H1 (cell line): Measurements from ENCODE around the gene C20orf144. TPM values are rescaled to one million over a fixed set of nuclear protein-coding genes. Genes with fewer than 3 reads are reported as not detected.

Experiments used
- CTCF ChIA-PET: fragments of 300-600 bp; sonication (Branson Sonifier 250); formaldehyde crosslinking; loops from one replicate; lab custom pipeline; 2021; ENCODE audit not compliant: partially characterized antibody; lab: Charles Lee
- POLR2A ChIA-PET: fragments of 300-600 bp; sonication (Branson Sonifier 250); formaldehyde crosslinking; loops from one replicate; lab custom pipeline; 2021; ENCODE audit warnings: inconsistent platforms; ENCODE audit not compliant: partially characterized antibody; lab: Charles Lee
- DNase-seq, 2 experiments: peaks; one replicate each; pipeline versions ENCODE4 v3.0.0 to v3.0.0-alpha.2; 2010 to 2022; ENCODE audit warnings: low spot score in 2 of 2, low read depth in 1 of 2, mixed read lengths in 1 of 2
- FAIRE-seq: peaks from 2 replicates; lab custom pipeline; 2011; peaks lifted over from hg19 to GRCh38; lab: Jason Lieb, UNC
- H2AFZ ChIP-seq: 2 replicates; pipeline ENCODE4 v1.8.1; 2012; ENCODE audit warnings: low read length, inconsistent platforms
- H2AK5ac ChIP-seq: 2 replicates; pipeline ENCODE4 v1.6.1; 2013; ENCODE audit warnings: low read depth, low read length
- H2BK120ac ChIP-seq: replicated peaks from 2 replicates; pipeline ENCODE3; 2013; ENCODE audit warnings: low read depth, low read length, inconsistent platforms
- H2BK12ac ChIP-seq: 2 replicates; pipeline ENCODE4 v1.6.1; 2013; ENCODE audit warnings: low read depth, low read length
- H2BK15ac ChIP-seq: 2 replicates; pipeline ENCODE4 v1.6.1; 2013; ENCODE audit warnings: low read length
- H2BK20ac ChIP-seq: 2 replicates; pipeline ENCODE4 v1.6.1; 2013; ENCODE audit warnings: low read length
- H2BK5ac ChIP-seq: 2 replicates; pipeline ENCODE4 v1.6.1; 2013; ENCODE audit warnings: low read depth, low read length
- H3K14ac ChIP-seq: 2 replicates; pipeline ENCODE4 v1.6.1; 2013; ENCODE audit warnings: inconsistent platforms; ENCODE audit not compliant: insufficient read length
- H3K18ac ChIP-seq: 2 replicates; pipeline ENCODE4 v1.6.1; 2013; ENCODE audit warnings: low read length; ENCODE audit errors: extremely low read depth
- H3K23ac ChIP-seq: 2 replicates; pipeline ENCODE4 v1.6.1; 2013; ENCODE audit warnings: inconsistent platforms; ENCODE audit not compliant: insufficient read length
- H3K23me2 ChIP-seq: 2 replicates; pipeline ENCODE4 v1.6.1; 2013; ENCODE audit warnings: low read depth, low read length
- H3K27ac ChIP-seq: 2 replicates; pipeline ENCODE4 v1.6.1; 2011; ENCODE audit warnings: low read depth, low read length, inconsistent platforms
- H3K27me3 ChIP-seq, 4 experiments: replicated peaks in 1 of 4; 1 replicate in 1 of 4; 2 replicates in 3 of 4; pipeline versions ENCODE4 v1.6.1 to v1.8.1; 2011 to 2013; ENCODE audit warnings: low read length in 3 of 4, mild to moderate bottlenecking in 3 of 4, inconsistent platforms in 2 of 4, mixed read lengths in 2 of 4, moderate library complexity in 1 of 4; ENCODE audit not compliant: control insufficient read depth in 3 of 4, insufficient read depth in 3 of 4; ENCODE audit errors: extremely low read depth in 1 of 4
- H3K36me3 ChIP-seq, 4 experiments: 2 replicates each; pipeline versions ENCODE4 v1.6.1 to v1.8.1; 2011 to 2013; ENCODE audit warnings: mild to moderate bottlenecking in 4 of 4, low read length in 3 of 4, moderate library complexity in 2 of 4, control low read depth in 1 of 4, inconsistent platforms in 1 of 4; ENCODE audit not compliant: insufficient read depth in 4 of 4, control insufficient read depth in 2 of 4
- H3K4ac ChIP-seq: replicated peaks from 2 replicates; pipeline ENCODE3; 2013; ENCODE audit warnings: low read length, low read depth, mixed read lengths, inconsistent platforms; ENCODE audit not compliant: insufficient read length
- H3K4me1 ChIP-seq, 4 experiments: replicated peaks in 1 of 4; 1 replicate in 1 of 4; 2 replicates in 3 of 4; pipeline versions ENCODE4 v1.6.1 to v1.8.1; 2011 to 2013; ENCODE audit warnings: low read length in 3 of 4, inconsistent platforms in 2 of 4, mixed read lengths in 1 of 4; ENCODE audit not compliant: insufficient read depth in 4 of 4, control insufficient read depth in 3 of 4
- H3K4me2 ChIP-seq, 2 experiments: 2 replicates each; pipeline versions ENCODE4 v1.6.1 to v1.8.1; 2011 to 2013; ENCODE audit warnings: low read depth in 2 of 2, low read length in 2 of 2, control low read depth in 1 of 2, inconsistent platforms in 1 of 2, mild to moderate bottlenecking in 1 of 2; ENCODE audit not compliant: insufficient read depth in 1 of 2
- H3K4me3 ChIP-seq, 4 experiments: fragments of 200-600, 300-600 bp in 1 of 4; sonication (generic), shearing (Covaris generic), sonication (Bioruptor Twin) in 1 of 4; 2 replicates each; pipeline versions ENCODE4 v1.5.1 to v1.8.1; 2011 to 2016; ENCODE audit warnings: low read length in 4 of 4, low read depth in 3 of 4, control low read depth in 2 of 4, inconsistent platforms in 2 of 4, mild to moderate bottlenecking in 2 of 4, mixed read lengths in 1 of 4, moderate library complexity in 1 of 4; ENCODE audit not compliant: insufficient read depth in 2 of 4; ENCODE audit errors: extremely low read depth in 1 of 4
- H3K56ac ChIP-seq: replicated peaks from 2 replicates; pipeline ENCODE3; 2013; ENCODE audit warnings: low read depth, mild to moderate bottlenecking, mixed read lengths, low read length, inconsistent platforms; ENCODE audit not compliant: insufficient read length
- H3K79me1 ChIP-seq: 2 replicates; pipeline ENCODE4 v1.6.1; 2013; ENCODE audit warnings: low read depth, low read length, control low read depth
- H3K79me2 ChIP-seq, 2 experiments: 2 replicates each; pipeline versions ENCODE4 v1.6.1 to v1.8.1; 2012 to 2013; ENCODE audit warnings: low read length in 2 of 2, mild to moderate bottlenecking in 2 of 2, inconsistent platforms in 1 of 2; ENCODE audit not compliant: insufficient read depth in 2 of 2, control insufficient read depth in 1 of 2
- H3K9ac ChIP-seq, 4 experiments: replicated peaks in 1 of 4; 1 replicate in 1 of 4; 2 replicates in 3 of 4; pipeline versions ENCODE4 v1.6.1 to v1.8.1; 2011 to 2013; ENCODE audit warnings: low read depth in 3 of 4, low read length in 3 of 4, control low read depth in 2 of 4, mild to moderate bottlenecking in 2 of 4, moderate library complexity in 2 of 4, inconsistent platforms in 1 of 4; ENCODE audit errors: extremely low read depth in 1 of 4
- H3K9me3 ChIP-seq, 2 experiments: 2 replicates each; pipeline versions ENCODE4 v1.6.1 to v1.8.1; 2012 to 2013; ENCODE audit warnings: mild to moderate bottlenecking in 2 of 2, moderate library complexity in 2 of 2, control low read depth in 1 of 2, inconsistent platforms in 1 of 2, low read depth in 1 of 2, low read length in 1 of 2, mixed read lengths in 1 of 2; ENCODE audit not compliant: insufficient read depth in 2 of 2
- H4K20me1 ChIP-seq, 2 experiments: replicated peaks in 1 of 2; 2 replicates each; pipeline versions ENCODE3 to v1.8.1; 2011 to 2013; ENCODE audit warnings: inconsistent platforms in 2 of 2, low read length in 2 of 2, mild to moderate bottlenecking in 1 of 2; ENCODE audit not compliant: insufficient read depth in 2 of 2, control insufficient read depth in 1 of 2
- H4K5ac ChIP-seq: 2 replicates; pipeline ENCODE4 v1.6.1; 2013; ENCODE audit warnings: low read length, low read depth, mixed read lengths, inconsistent platforms; ENCODE audit not compliant: insufficient read length
- H4K8ac ChIP-seq: 2 replicates; pipeline ENCODE4 v1.8.0; 2013; ENCODE audit warnings: mild to moderate bottlenecking, moderate library complexity, low read length, inconsistent platforms; ENCODE audit not compliant: insufficient read depth; ENCODE audit errors: extremely low read depth
- H4K91ac ChIP-seq: replicated peaks from 2 replicates; pipeline ENCODE3; 2013; ENCODE audit warnings: low read length, mixed read lengths, inconsistent platforms; ENCODE audit not compliant: insufficient read length
- ATF3 ChIP-seq: IDR thresholded peaks from 2 replicates; pipeline ENCODE4 v1.6.1; 2011; ENCODE audit warnings: low read depth, mild to moderate bottlenecking, low read length; ENCODE audit not compliant: insufficient read depth
- POLR2A ChIP-seq, 2 experiments: IDR thresholded peaks; 1 replicate in 1 of 2; 2 replicates in 1 of 2; pipeline ENCODE4 v1.6.1; 2011; ENCODE audit warnings: low read depth in 2 of 2, low read length in 2 of 2, mild to moderate bottlenecking in 2 of 2; ENCODE audit errors: control extremely low read depth in 1 of 2
- RBBP5 ChIP-seq: IDR thresholded peaks from 2 replicates; pipeline ENCODE4 v1.7.1; 2012; ENCODE audit warnings: low read depth, mild to moderate bottlenecking, inconsistent platforms, low read length, moderate library complexity, borderline replicate concordance
- RNF2 ChIP-seq: fragments of 200-900, 300-1000 bp; sonication (generic); IDR thresholded peaks from 2 replicates; pipeline ENCODE4 v1.7.1; 2016; ENCODE audit warnings: borderline replicate concordance, low read depth, mild to moderate bottlenecking, antibody characterized with exemption, low read length; ENCODE audit not compliant: poor library complexity, severe bottlenecking; ENCODE audit errors: missing control alignments
- SIN3A ChIP-seq, 2 experiments: IDR thresholded peaks in 1 of 2; conservative IDR thresholded peaks in 1 of 2; 2 replicates each; pipeline ENCODE4 v1.6.1; 2011 to 2012; ENCODE audit warnings: low read length in 2 of 2, improper control_type of control experiment in 1 of 2, low read depth in 1 of 2, mild to moderate bottlenecking in 1 of 2
- USF2 ChIP-seq: IDR thresholded peaks from 2 replicates; pipeline ENCODE4 v1.6.1; 2011; ENCODE audit warnings: low read length, improper control_type of control experiment
- WGBS, 2 experiments: shearing (Covaris generic) in 1 of 2; methylation state at CpG; one replicate each; pipeline versions ENCODE4 v1.1.6 to v1.1.7; 2013 to 2015; ENCODE audit warnings: low lambda C conversion rate in 2 of 2, mixed read lengths in 2 of 2, inconsistent platforms in 1 of 2, low coverage in 1 of 2, missing lambda C conversion rate in 1 of 2; ENCODE audit not compliant: insufficient replicate concordance in 2 of 2, insufficient coverage in 1 of 2, insufficient read length in 1 of 2; ENCODE audit errors: extremely low coverage in 1 of 2, missing lambda C conversion rate in 1 of 2; 5-methylcytosine and 5-hydroxymethylcytosine counted together
- polyA plus RNA-seq, 7 experiments: library from polyadenylated mRNA; depleted of rRNA in 3 of 7; stranded (reverse) in 5 of 7; unstranded in 2 of 7; fragments of >200 nt in 5 of 7; fragments of 200-250 nt in 2 of 7; gene quantifications; 1 replicate in 5 of 7; 2 replicates in 1 of 7; 4 replicates in 1 of 7; pipeline versions ENCODE4 v1.2.1 to v1.2.3, GENCODE V29; 2011 to 2013; ENCODE audit warnings: missing spikeins in 2 of 7, mixed read lengths in 2 of 7
- total RNA-seq: library from RNA; stranded (reverse); fragmentation: NEBNext Ultra II Directional; extraction: Animal tissue kit (Norgen Biotek cat#: 25700); gene quantifications from 2 replicates; pipeline ENCODE4 v1.2.1, GENCODE V29; 2021
- TF ChIP-seq, protein P1 (sequence below), 3 experiments: IDR thresholded peaks; 1 replicate in 2 of 3; 2 replicates in 1 of 3; pipeline versions ENCODE4 v1.5.1 to v1.6.1; 2011; ENCODE audit warnings: low read length in 3 of 3, mild to moderate bottlenecking in 3 of 3, inconsistent platforms in 2 of 3, low read depth in 1 of 3, moderate library complexity in 1 of 3; ENCODE audit not compliant: insufficient read depth in 1 of 3; ENCODE audit errors: control extremely low read depth in 1 of 3

Gene C20orf144
- total and polyA plus RNA-seq, 2 of the 8 experiments (the other 6 are each of a cell fraction or from before 2014, with no cell fraction given) = 0.21 to 0.24 TPM

GRCh38 chr20:33655164-33655563 lies 7.0 kb upstream of the C20orf144 start:
- Histone ChIP-seq H3K23ac (no peak overlapping the region), H3K9ac (no peak overlapping the region), H3K14ac (no peak overlapping the region), H2BK15ac (no peak overlapping the region), H3K18ac (no peak overlapping the region), H4K5ac (no peak overlapping the region), H2AFZ (no peak overlapping the region), H3K27ac (no peak overlapping the region), H3K79me2 (no peaks in the 10 kb centered on the region), H3K4me2 (no peak overlapping the region), H2BK20ac (no peak overlapping the region), H3K4me3 (no peak overlapping the region), H3K4ac (no peak overlapping the region), H3K23me2 (no peaks in the 10 kb centered on the region), H2BK5ac (no peak overlapping the region), H3K36me3 (peaks cover 0 to 11% (median 0%) of the 10 kb centered on the region in 4 experiments; a peak in 2 of 8 replicates)
- WGBS, 2 experiments = 87% methylated on average over 4 of the region's 4 CpGs; no CpG with 5 or more reads in 1 of the 2 experiments
- no peak for DNase-seq
- no peak for FAIRE-seq
- CTCF ChIA-PET = interaction anchor here (0.8 to 5.0 kb wide), 6 partner anchors 10 to 198 kb away, joined by 3 to 31 read pairs (median 5); partner anchors contain the start of gene ACTL10
- TF ChIP-seq USF2 (no peak), RBBP5 (no peak), SIN3A (conservative IDR thresholded peaks at IDR 0.05 in 1 of 2, IDR thresholded peaks at IDR 0.05 in 1 of 2; ENCODE audit: low read depth in 1 of 2, low read length in 2 of 2) (no peak), RNF2 (no peak), POLR2A (IDR thresholded peaks at IDR 0.05; ENCODE audit: control extremely low read depth in 1 of 2, low read depth in 2 of 2, low read length in 2 of 2) (no peak), ATF3 (no peak)
- TF ChIP-seq, protein P1, sequence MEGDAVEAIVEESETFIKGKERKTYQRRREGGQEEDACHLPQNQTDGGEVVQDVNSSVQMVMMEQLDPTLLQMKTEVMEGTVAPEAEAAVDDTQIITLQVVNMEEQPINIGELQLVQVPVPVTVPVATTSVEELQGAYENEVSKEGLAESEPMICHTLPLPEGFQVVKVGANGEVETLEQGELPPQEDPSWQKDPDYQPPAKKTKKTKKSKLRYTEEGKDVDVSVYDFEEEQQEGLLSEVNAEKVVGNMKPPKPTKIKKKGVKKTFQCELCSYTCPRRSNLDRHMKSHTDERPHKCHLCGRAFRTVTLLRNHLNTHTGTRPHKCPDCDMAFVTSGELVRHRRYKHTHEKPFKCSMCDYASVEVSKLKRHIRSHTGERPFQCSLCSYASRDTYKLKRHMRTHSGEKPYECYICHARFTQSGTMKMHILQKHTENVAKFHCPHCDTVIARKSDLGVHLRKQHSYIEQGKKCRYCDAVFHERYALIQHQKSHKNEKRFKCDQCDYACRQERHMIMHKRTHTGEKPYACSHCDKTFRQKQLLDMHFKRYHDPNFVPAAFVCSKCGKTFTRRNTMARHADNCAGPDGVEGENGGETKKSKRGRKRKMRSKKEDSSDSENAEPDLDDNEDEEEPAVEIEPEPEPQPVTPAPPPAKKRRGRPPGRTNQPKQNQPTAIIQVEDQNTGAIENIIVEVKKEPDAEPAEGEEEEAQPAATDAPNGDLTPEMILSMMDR (IDR thresholded peaks at IDR 0.05; ENCODE audit: control extremely low read depth in 1 of 3, insufficient read depth in 1 of 3, low read depth in 1 of 3, low read length in 3 of 3) = no peak
- TF ChIP-seq, all 59 proteins: peak for 0
- H4K91ac ChIP-seq = no peak overlapping the region
- H2BK12ac ChIP-seq = no peak overlapping the region
- H3K56ac ChIP-seq = no peak overlapping the region
- H4K20me1 ChIP-seq = no peaks in the 10 kb centered on the region
- peaks cover 0 to 11% (median 1%) of the 10 kb centered on the region in 4 experiments; a peak in 4 of 7 replicates for H3K4me1 ChIP-seq
- no peak overlapping the region for H2BK120ac ChIP-seq
- no peaks in the 10 kb centered on the region for H3K27me3 ChIP-seq
- H3K9me3 ChIP-seq = no peaks in the 10 kb centered on the region
- POLR2A ChIA-PET = interaction anchor here (1.2 to 4.7 kb wide), 2 partner anchors 11 to 16 kb away, joined by 5 to 63 read pairs; partner anchors contain the start of gene ACTL10
- H3K79me1 ChIP-seq = no peaks in the 10 kb centered on the region
- no peak overlapping the region for H2AK5ac ChIP-seq
- H4K8ac ChIP-seq = no peak overlapping the region
